HCT116 (cell line): ENCODE measurements around the gene CAPZB. TPM values are rescaled to one million over a fixed set of nuclear protein-coding genes. Genes with fewer than 3 reads are reported as not detected.

ENCODE experiments used
- ATAC-seq: fragments of 200-7000 bp; cut with Tn5 transposase; 2 replicates; pipeline ENCODE4 v1.9.1; 2020; ENCODE audit warnings: mild to moderate bottlenecking, moderate library complexity
- BruUV-seq: library from RNA; stranded (reverse); fragments of 400-500 nt; replicated peaks from 2 replicates; lab custom pipeline; 2021; lab: Mats Ljungman, UMichigan
- CTCF ChIA-PET: fragments of 300-600 bp; sonication (Branson Sonifier 250); formaldehyde crosslinking; loops from one replicate; lab custom pipeline; 2021; ENCODE audit warnings: antibody characterized with exemption; lab: Charles Lee
- POLR2A ChIA-PET: fragments of 300-600, 350-600 bp; sonication (Branson Sonifier 250); formaldehyde crosslinking; loops from one replicate; lab custom pipeline; 2021; ENCODE audit warnings: antibody characterized with exemption; lab: Charles Lee
- RAD21 ChIA-PET, 2 experiments: fragments of 300-600 bp; sonication (Branson Sonifier 250); formaldehyde crosslinking; loops; one replicate each; lab custom pipeline; 2023; ENCODE audit warnings: low total read pairs in 2 of 2; ENCODE audit not compliant: uncharacterized antibody in 2 of 2, unreplicated experiment in 2 of 2, low non-redundant PET in 1 of 2; lab: Charles Lee
- DNase-seq: peaks from one replicate; pipeline ENCODE4 v3.0.0-alpha.2; 2010; ENCODE audit warnings: low read depth, low spot score
- H2AFZ ChIP-seq: fragments of 200-600 bp; shearing (Covaris generic), sonication (generic); 2 replicates; pipeline ENCODE4 v1.6.1; 2017; ENCODE audit warnings: low read depth, mixed run types, mixed read lengths, antibody characterized with exemption, low read length; ENCODE audit not compliant: poor library complexity, severe bottlenecking
- H3K27ac ChIP-seq: 2 replicates; pipeline ENCODE4 v1.5.1; 2012; ENCODE audit warnings: low read depth, low read length
- H3K27me3 ChIP-seq: fragments of 200-600 bp; sonication (generic); 2 replicates; pipeline ENCODE4 v1.6.1; 2016; ENCODE audit warnings: mixed run types, low read length, mixed read lengths; ENCODE audit not compliant: insufficient read depth
- H3K36me3 ChIP-seq, 2 experiments: fragments of 200-500 bp in 1 of 2; fragments of 200-600 bp in 1 of 2; sonication (Bioruptor generic) in 1 of 2; sonication (generic) in 1 of 2; 2 replicates each; pipeline versions ENCODE4 v1.5.1 to v1.6.1; 2014 to 2016; ENCODE audit warnings: low read length in 2 of 2, inconsistent platforms in 1 of 2, mixed read lengths in 1 of 2, mixed run types in 1 of 2; ENCODE audit not compliant: insufficient read depth in 2 of 2, control insufficient read depth in 1 of 2
- H3K4me1 ChIP-seq, 2 experiments: fragments of 200-600 bp in 1 of 2; sonication (generic) in 1 of 2; 2 replicates each; pipeline versions ENCODE4 v1.5.1 to v1.6.1; 2012 to 2017; ENCODE audit warnings: low read length in 2 of 2, inconsistent platforms in 1 of 2, mild to moderate bottlenecking in 1 of 2, mixed read lengths in 1 of 2, mixed run types in 1 of 2, moderate library complexity in 1 of 2; ENCODE audit not compliant: insufficient read depth in 2 of 2, control insufficient read depth in 1 of 2
- H3K4me2 ChIP-seq: fragments of 200-600 bp; sonication (generic); 2 replicates; pipeline ENCODE4 v1.6.1; 2017; ENCODE audit warnings: mixed run types, low read length, mixed read lengths
- H3K4me3 ChIP-seq, 2 experiments: fragments of 200-600 bp in 1 of 2; sonication (generic) in 1 of 2; replicated peaks in 1 of 2; 2 replicates each; pipeline ENCODE4 v1.5.1; 2011 to 2016; ENCODE audit warnings: low read length in 2 of 2, control low read depth in 1 of 2, low read depth in 1 of 2, mild to moderate bottlenecking in 1 of 2, mixed read lengths in 1 of 2, mixed run types in 1 of 2
- H3K79me2 ChIP-seq: fragments of 200-600 bp; sonication (generic); 2 replicates; pipeline ENCODE4 v1.6.1; 2017; ENCODE audit warnings: mild to moderate bottlenecking, mixed run types, low read length, moderate library complexity, mixed read lengths; ENCODE audit not compliant: insufficient read depth
- H3K9ac ChIP-seq: fragments of 200-600 bp; sonication (generic); 2 replicates; pipeline ENCODE4 v1.6.1; 2016; ENCODE audit warnings: low read length, mixed read lengths
- H3K9me2 ChIP-seq: fragments of 200-600 bp; sonication (generic), shearing (Covaris generic); 2 replicates; pipeline ENCODE4 v1.6.1; 2017; ENCODE audit warnings: mixed run types, mild to moderate bottlenecking, moderate library complexity; ENCODE audit not compliant: insufficient read depth
- H3K9me3 ChIP-seq, 2 experiments: fragments of 200-500 bp in 1 of 2; fragments of 200-600 bp in 1 of 2; sonication (Bioruptor generic) in 1 of 2; sonication (generic) in 1 of 2; 2 replicates each; pipeline ENCODE4 v1.6.1; 2014 to 2017; ENCODE audit warnings: low read length in 2 of 2, mixed read lengths in 2 of 2, inconsistent platforms in 1 of 2, low read depth in 1 of 2, mild to moderate bottlenecking in 1 of 2, mixed run types in 1 of 2, moderate library complexity in 1 of 2; ENCODE audit not compliant: control insufficient read depth in 1 of 2, insufficient read depth in 1 of 2
- H4K20me1 ChIP-seq: fragments of 200-600 bp; sonication (generic), shearing (Covaris generic); 2 replicates; pipeline ENCODE4 v1.6.1; 2017; ENCODE audit warnings: mixed run types, mild to moderate bottlenecking, moderate library complexity; ENCODE audit not compliant: insufficient read depth
- CEBPB ChIP-seq: IDR thresholded peaks from 2 replicates; pipeline ENCODE4 v1.6.1; 2012; ENCODE audit warnings: low read depth
- EGR1 ChIP-seq: IDR thresholded peaks from 2 replicates; pipeline ENCODE4 v1.6.1; 2012; ENCODE audit warnings: low read depth
- ELF1 ChIP-seq: IDR thresholded peaks from 2 replicates; pipeline ENCODE4 v1.6.1; 2012; ENCODE audit warnings: low read depth, borderline replicate concordance
- EZH2phosphoT487 ChIP-seq: fragments of 200-600 bp; IDR thresholded peaks from 2 replicates; pipeline ENCODE4 v1.6.1; 2018; ENCODE audit warnings: antibody characterized with exemption, borderline replicate concordance
- FOSL1 ChIP-seq: IDR thresholded peaks from 2 replicates; pipeline ENCODE4 v1.6.1; 2012; ENCODE audit warnings: low read depth
- JUND ChIP-seq: IDR thresholded peaks from 2 replicates; pipeline ENCODE4 v1.6.1; 2012
- POLR2A ChIP-seq: IDR thresholded peaks from 2 replicates; pipeline ENCODE4 v1.7.0; 2011; ENCODE audit warnings: borderline replicate concordance; ENCODE audit not compliant: insufficient read depth, insufficient read length; ENCODE audit errors: extremely low read depth
- POLR2AphosphoS5 ChIP-seq: IDR thresholded peaks from 2 replicates; pipeline ENCODE4 v1.6.1; 2011; ENCODE audit warnings: mild to moderate bottlenecking, low read depth, low read length, moderate library complexity
- RAD21 ChIP-seq: IDR thresholded peaks from 2 replicates; pipeline ENCODE4 v1.6.1; 2012; ENCODE audit warnings: low read depth, mild to moderate bottlenecking
- SIN3A ChIP-seq: IDR thresholded peaks from 2 replicates; pipeline ENCODE4 v1.6.1; 2012; ENCODE audit warnings: low read depth
- ZFX ChIP-seq: fragments of 450-650 bp; IDR thresholded peaks from 2 replicates; pipeline ENCODE4 v1.6.1; 2017
- ZNF274 ChIP-seq: fragments of 200-500 bp; sonication (Bioruptor generic); IDR thresholded peaks from 2 replicates; pipeline ENCODE4 v1.6.1; 2014; ENCODE audit warnings: mild to moderate bottlenecking, low read depth, low read length, inconsistent platforms
- intact Hi-C: fragments of 100-400 bp; cut with micrococcal nuclease; formaldehyde crosslinking; loops from 2 replicates; pipeline ENCODE4 v1.10.0; 2022
- total RNA-seq: library from RNA; stranded (reverse); gene quantifications from one replicate; pipeline ENCODE4 v1.2.1, GENCODE V29; 2021; ENCODE audit not compliant: unreplicated experiment
- TF ChIP-seq, protein P1 (sequence below): IDR thresholded peaks from 2 replicates; pipeline ENCODE4 v1.6.1; 2012
- TF ChIP-seq, protein P2 (sequence below), 3 experiments: fragments of 200-600 bp in 1 of 3; sonication (generic) in 1 of 3; IDR thresholded peaks in 2 of 3; conservative IDR thresholded peaks in 1 of 3; 2 replicates each; pipeline ENCODE4 v1.5.1; 2012 to 2017; ENCODE audit warnings: low read depth in 2 of 3, low read length in 2 of 3, antibody characterized with exemption in 1 of 3, borderline replicate concordance in 1 of 3, control low read depth in 1 of 3, mild to moderate bottlenecking in 1 of 3, mixed read lengths in 1 of 3, mixed run types in 1 of 3, moderate library complexity in 1 of 3; ENCODE audit not compliant: insufficient read depth in 1 of 3
- TF ChIP-seq, protein P3 (sequence below): IDR thresholded peaks from 2 replicates; pipeline ENCODE4 v1.6.1; 2012; ENCODE audit warnings: low read depth
- TF ChIP-seq, protein P4 (sequence below): IDR thresholded peaks from 2 replicates; pipeline ENCODE4 v1.6.1; 2012

CAPZB gene
- total RNA-seq, 1 experiment from 2014 or later, result 203 TPM

DNA sequence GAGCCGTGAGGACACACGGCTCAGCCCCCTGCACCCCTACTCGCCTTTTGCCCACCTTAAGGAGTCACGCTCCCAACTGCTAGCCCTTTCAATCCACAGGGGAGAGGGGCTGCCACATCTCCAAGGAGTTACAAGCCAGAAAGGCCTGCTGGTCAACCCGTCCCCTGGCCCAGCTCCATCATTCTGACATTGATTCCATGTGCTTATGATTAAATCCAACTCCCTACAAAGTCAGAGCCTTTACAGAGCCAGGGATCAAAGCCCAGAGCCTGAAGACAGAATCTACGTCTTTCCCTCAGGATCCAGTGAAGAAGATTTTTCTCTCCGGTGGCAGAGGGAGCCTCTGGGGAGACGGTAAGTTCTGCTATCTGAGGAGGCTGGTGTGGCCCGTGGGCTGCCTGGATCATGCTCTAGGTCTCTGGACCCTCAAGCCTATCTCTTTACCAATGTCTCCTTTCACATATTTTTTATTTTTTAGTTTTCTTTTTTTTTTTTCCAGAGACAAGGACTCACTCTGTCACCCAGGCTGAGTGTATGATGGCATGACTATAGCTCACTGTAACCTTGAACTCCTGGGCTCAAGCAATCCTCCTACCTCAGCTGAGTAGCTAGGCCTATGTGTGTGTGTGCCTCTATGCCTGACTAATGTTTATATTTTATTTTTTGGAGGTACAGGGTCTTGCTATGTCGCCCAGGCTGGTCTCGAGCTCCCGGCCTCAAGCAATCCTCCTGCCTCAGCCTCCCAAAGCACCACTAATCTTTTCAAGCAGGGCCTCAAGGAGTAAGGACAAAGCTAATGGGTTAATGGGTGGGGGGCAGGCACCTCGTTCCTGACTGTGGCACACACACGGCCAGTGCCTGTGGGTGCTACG lies 111.9 kb downstream of the CAPZB start:
- TF ChIP-seq, protein P1, sequence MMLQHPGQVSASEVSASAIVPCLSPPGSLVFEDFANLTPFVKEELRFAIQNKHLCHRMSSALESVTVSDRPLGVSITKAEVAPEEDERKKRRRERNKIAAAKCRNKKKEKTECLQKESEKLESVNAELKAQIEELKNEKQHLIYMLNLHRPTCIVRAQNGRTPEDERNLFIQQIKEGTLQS, result no peak
- TF ChIP-seq, protein P2, sequence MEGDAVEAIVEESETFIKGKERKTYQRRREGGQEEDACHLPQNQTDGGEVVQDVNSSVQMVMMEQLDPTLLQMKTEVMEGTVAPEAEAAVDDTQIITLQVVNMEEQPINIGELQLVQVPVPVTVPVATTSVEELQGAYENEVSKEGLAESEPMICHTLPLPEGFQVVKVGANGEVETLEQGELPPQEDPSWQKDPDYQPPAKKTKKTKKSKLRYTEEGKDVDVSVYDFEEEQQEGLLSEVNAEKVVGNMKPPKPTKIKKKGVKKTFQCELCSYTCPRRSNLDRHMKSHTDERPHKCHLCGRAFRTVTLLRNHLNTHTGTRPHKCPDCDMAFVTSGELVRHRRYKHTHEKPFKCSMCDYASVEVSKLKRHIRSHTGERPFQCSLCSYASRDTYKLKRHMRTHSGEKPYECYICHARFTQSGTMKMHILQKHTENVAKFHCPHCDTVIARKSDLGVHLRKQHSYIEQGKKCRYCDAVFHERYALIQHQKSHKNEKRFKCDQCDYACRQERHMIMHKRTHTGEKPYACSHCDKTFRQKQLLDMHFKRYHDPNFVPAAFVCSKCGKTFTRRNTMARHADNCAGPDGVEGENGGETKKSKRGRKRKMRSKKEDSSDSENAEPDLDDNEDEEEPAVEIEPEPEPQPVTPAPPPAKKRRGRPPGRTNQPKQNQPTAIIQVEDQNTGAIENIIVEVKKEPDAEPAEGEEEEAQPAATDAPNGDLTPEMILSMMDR (IDR thresholded peaks at IDR 0.05 in 2 of 3, conservative IDR thresholded peaks at IDR 0.05 in 1 of 3; ENCODE audit: borderline replicate concordance in 1 of 3, insufficient read depth in 1 of 3, low read depth in 2 of 3, low read length in 2 of 3), result no peak
- no peak for TF ChIP-seq POLR2AphosphoS5
- no peak for TF ChIP-seq RAD21
- TF ChIP-seq EZH2phosphoT487, result no peak
- TF ChIP-seq FOSL1, result no peak
- no peak for TF ChIP-seq EGR1
- no peak for TF ChIP-seq ELF1
- no peak for TF ChIP-seq JUND
- TF ChIP-seq, protein P3, sequence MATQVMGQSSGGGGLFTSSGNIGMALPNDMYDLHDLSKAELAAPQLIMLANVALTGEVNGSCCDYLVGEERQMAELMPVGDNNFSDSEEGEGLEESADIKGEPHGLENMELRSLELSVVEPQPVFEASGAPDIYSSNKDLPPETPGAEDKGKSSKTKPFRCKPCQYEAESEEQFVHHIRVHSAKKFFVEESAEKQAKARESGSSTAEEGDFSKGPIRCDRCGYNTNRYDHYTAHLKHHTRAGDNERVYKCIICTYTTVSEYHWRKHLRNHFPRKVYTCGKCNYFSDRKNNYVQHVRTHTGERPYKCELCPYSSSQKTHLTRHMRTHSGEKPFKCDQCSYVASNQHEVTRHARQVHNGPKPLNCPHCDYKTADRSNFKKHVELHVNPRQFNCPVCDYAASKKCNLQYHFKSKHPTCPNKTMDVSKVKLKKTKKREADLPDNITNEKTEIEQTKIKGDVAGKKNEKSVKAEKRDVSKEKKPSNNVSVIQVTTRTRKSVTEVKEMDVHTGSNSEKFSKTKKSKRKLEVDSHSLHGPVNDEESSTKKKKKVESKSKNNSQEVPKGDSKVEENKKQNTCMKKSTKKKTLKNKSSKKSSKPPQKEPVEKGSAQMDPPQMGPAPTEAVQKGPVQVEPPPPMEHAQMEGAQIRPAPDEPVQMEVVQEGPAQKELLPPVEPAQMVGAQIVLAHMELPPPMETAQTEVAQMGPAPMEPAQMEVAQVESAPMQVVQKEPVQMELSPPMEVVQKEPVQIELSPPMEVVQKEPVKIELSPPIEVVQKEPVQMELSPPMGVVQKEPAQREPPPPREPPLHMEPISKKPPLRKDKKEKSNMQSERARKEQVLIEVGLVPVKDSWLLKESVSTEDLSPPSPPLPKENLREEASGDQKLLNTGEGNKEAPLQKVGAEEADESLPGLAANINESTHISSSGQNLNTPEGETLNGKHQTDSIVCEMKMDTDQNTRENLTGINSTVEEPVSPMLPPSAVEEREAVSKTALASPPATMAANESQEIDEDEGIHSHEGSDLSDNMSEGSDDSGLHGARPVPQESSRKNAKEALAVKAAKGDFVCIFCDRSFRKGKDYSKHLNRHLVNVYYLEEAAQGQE, result no peak
- TF ChIP-seq, protein P4, sequence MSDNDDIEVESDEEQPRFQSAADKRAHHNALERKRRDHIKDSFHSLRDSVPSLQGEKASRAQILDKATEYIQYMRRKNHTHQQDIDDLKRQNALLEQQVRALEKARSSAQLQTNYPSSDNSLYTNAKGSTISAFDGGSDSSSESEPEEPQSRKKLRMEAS, result no peak
- TF ChIP-seq CEBPB, result no peak
- TF ChIP-seq SIN3A, result no peak
- no peak for TF ChIP-seq POLR2A
- no peak for TF ChIP-seq ZFX
- no peak for TF ChIP-seq ZNF274
- Histone ChIP-seq H3K4me2 (no peak overlapping the region), H3K27me3 (no peaks in the 10 kb centered on the region), H3K36me3 (peaks cover 5 to 21% of the 10 kb centered on the region in 2 experiments; a peak in 3 of 4 replicates), H3K27ac (no peak overlapping the region), H4K20me1 (no peaks in the 10 kb centered on the region), H3K9me3 (no peaks in the 10 kb centered on the region), H3K4me3 (no peak overlapping the region), H3K4me1 (no peaks in the 10 kb centered on the region), H3K9me2 (no peaks in the 10 kb centered on the region), H3K79me2 (no peaks in the 10 kb centered on the region; the same call in 1 of the 2 replicates), H2AFZ (no peak overlapping the region), H3K9ac (no peak overlapping the region)
- BruUV-seq, result no TSS peak
- ChIA-PET RAD21 (no interaction called here), POLR2A (no interaction called here), CTCF (interaction anchor here (1.0 kb wide), 1 partner anchor 11 kb away, joined by 3 read pairs; no protein-coding TSS in a partner anchor)
- DNase-seq, result no peak
- ATAC-seq, result no peak
- intact Hi-C loops, result no loop called here
